IMR-90 (cell line): ENCODE results near the gene WDR47.

ENCODE experiments used
- CHD1 ChIP-seq: IDR thresholded peaks from 2 replicates; pipeline ENCODE4 v1.6.1; 2012; ENCODE audit warnings: low read depth, low read length, improper control_type of control experiment
- CTCF ChIP-seq: conservative IDR thresholded peaks from 2 replicates; pipeline ENCODE4 v1.5.1; 2012; ENCODE audit warnings: mild to moderate bottlenecking, low read depth, low read length, improper control_type of control experiment
- MAZ ChIP-seq: IDR thresholded peaks from 2 replicates; pipeline ENCODE4 v1.6.1; 2012; ENCODE audit warnings: low read depth, mild to moderate bottlenecking, low read length, improper control_type of control experiment, moderate library complexity, borderline replicate concordance
- POLR2A ChIP-seq: IDR thresholded peaks from 2 replicates; pipeline ENCODE4 v1.6.1; 2012; ENCODE audit warnings: mild to moderate bottlenecking, low read depth, low read length
- RAD21 ChIP-seq: IDR thresholded peaks from 2 replicates; pipeline ENCODE4 v1.6.1; 2012; ENCODE audit warnings: low read length, improper control_type of control experiment

GRCh38 chr1:109027841-109028240 lies 14.1 kb downstream of the WDR47 start:
- TF ChIP-seq CTCF (0 out of 2 replicates have a peak, but pooled peaks have one; percentile 12), CHD1 (no peak), RAD21 (0 out of 2 replicates have a peak, but pooled peaks have one; percentile 6), POLR2A (no peak), MAZ (no peak)
